GM19463 (cell line): ENCODE data around the gene GPR176.
"Not testable (repeated sequence)": the region's sequence is repeated elsewhere in the genome, so short reads cannot be mapped to it uniquely, and the experiment has no call there.

Experiments
- ATAC-seq: cut with Tn5 transposase; IDR thresholded peaks from one replicate; pipeline ENCODE4 v1.9.1; 2021; ENCODE audit warnings: mild to moderate bottlenecking, moderate library complexity; ENCODE audit not compliant: unreplicated experiment

GPR176 gene

DNA sequence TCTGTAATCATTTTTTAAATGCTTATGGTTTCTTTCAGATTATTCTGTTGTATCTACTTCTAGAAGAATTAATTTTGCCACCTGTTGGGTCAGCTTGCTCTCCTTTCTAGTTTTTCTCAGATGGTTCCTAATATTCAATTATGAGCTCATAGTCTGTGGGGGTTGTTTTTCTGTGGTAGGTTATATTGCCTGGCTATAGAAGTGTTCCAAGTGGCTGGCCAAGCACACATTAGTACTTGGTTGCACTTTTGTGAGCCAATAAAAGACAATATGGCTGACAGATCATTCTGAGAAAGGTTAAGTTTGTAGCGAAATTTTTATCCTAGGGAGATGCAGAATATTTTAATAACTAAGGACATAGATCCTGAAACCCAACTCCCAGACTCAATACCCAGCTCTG, 105.6 kb downstream of the GPR176 start:
- ATAC-seq: no peak

DNA sequence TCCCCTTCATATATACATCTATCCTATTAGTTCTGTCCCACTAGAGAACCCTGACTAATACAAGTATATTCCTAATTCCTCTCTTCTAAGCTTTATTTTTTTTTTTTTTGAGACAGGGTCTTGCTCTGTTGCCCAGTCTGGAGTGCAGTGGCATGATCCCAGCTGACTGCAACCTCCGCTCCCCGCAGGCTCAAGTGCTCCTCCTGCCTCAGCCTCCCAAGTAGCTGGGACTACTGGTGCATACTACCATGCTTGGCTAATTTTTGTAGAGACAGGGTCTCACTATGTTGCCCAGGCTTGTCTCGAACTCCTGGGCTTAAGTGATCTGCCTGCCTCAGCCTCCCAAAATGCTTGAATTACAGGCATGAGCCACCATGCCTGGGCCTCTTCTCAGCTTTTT, 107.4 kb downstream of the GPR176 start:
- ATAC-seq: not testable (repeated sequence)

DNA sequence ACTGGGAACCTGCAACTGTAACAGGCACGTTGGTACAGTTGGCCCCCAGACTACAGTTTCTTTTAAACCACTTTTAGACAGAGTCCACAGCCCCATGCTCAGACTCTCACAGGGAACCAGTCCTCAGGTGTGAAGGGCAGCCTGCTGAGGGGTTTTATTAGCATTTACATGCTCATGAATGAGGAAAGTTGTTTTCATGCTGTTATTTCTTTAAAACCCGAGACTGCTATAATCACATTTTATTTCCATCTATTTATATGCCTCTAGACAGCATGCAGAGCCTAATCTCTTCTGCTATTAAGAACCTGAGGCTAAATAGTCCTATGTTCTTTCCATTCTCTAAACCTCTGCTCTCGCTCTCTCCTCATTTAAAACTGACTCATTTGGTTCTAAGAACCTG, 111.2 kb downstream of the GPR176 start:
- no peak for ATAC-seq

DNA sequence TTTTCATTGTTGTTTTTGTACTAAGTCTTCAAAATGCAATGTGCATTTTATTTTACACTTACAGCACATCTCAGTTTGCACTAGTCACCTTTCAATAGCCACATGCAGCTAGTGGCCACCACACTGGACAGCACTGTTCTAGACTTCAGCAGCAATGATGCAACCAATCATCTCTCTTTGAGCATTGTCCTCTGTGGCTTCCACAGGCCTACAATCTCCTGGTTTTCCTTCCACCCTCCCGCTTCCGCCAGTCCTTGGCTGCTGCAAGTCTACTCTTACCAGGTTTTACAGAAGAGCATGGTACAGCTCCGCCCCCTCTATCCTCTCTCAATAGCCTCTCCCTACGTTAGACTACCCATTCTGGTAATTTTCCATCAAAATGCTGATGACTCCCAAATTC, 112.3 kb downstream of the GPR176 start:
- ATAC-seq: no peak

DNA sequence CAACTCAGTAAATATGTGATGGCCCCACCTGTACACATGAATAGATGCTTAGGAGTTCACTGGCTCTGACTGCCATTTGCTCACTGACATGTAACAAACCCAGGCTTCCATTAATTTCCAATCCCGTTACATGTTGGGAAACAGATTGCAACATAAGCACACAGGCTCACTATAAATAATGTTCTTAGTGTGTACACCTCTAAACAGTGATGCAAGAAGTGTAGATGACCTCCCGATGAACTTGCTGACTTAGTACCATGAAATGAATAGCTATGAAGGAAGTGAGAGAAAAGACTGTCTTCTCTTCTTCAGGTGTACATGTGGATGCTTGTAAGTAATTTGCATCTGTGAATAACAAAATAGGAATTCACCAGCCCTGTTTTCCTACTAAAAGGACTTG, 116.0 kb downstream of the GPR176 start:
- peak; percentile 75 for ATAC-seq

DNA sequence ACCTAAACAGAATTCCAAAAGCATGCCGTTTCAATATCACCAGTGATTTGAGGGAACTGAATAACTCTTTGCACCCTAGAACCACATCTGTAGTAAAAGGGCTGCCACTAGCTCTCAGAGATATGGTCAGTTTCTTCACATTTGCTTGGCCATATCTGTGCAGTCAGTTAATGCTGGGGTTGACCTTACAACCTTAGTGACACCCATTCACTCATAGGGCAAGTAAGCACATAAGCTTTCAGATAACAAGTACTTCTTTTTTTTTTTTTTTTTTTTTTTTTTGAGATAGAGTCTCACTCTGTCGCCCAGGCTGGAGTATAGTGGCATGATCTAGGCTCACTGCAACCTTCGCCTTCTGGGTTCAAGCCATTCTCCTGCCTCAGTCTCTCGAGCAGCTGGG, 117.0 kb downstream of the GPR176 start:
- ATAC-seq: no peak

DNA sequence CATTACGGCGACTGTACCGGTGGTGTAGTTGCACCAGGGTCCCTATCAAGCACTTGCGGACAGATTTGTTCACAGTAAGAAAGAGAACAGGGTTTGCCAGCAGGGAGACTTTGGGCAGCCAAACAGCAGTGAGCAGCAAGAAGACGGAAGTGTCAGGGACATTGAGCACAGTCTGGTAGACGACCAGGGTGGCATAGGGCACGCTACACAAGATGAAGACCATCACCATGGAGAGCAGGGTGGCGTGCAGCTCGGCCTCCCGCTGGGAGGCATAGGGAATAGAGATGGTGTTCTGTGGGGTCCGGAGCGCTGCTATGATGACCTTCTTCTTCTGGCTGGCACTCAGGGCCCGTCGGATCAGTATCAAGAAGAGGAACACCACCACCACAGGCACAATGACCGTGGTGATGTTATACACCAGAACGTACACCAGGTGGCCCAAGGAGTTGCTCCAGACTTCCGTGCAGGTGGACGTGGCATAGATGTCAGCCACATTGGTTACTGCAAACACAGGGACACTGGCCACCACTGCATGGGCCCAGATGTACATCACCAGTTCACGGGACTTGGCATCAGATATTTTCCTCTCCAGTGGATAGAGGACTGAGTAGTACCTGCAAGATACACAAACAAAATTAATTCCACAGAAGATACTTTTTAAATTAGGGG, 118.3 kb downstream of the GPR176 start:
- no peak for ATAC-seq

DNA sequence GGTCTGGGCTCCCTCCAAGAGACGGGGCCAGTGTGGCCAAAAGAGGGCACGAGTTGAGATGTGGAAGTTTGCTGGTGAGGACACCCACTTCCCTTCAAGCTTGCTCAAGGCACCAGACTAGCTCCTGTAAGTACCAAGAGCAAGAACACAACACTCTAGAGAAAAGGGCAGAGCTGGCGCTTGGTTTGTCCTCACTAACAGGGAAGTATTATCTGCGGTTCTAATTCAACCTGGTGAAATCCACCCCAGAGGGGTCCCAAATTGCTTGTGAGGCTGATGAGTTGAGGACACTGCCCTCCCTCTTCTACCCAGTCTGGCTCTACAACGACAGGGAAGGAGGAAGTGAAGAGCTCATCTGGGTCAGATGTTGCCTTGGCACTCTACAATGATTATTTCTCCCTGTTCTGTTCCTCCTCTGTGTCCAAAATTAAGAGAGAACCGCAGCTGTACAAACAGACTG, 120.5 kb downstream of the GPR176 start:
- ATAC-seq: no peak

DNA sequence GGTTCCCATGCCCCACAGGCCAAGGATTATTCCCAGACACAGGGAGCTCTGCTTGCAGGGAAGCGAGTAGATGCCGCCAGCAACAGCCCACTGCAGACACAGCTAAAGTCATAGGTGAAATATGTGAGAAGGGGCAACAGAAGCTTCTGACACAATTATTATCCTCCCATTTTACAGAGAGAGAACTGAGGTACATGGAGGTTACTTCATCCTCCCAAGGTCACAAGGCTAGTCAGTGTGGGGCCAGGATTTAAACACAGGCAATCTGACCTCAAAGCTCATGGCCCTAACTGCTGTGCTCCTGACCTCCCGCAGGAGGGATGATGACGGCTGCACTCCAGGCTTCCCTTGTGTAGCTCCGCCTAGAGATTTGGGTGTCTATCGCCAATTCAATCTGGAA, 121.7 kb downstream of the GPR176 start:
- no peak for ATAC-seq

DNA sequence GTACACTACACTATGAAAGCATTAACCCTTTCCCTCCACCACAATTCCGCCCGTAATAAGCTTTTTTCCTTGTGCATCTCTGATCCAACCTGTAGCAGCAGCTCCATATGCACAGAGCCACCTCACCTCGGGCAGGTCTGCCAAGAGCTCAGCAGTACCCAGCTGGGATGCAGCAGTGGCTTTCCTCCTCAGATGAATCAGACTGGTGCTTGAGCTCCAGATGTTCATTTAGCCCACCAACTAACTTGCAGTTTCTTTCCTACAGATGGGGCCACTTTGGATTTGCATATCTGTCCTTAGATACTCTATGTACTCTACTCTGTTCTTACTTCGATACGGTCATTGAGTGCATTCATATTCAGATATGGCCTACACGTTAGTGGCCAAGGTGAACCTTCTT, 122.7 kb downstream of the GPR176 start:
- ATAC-seq: no peak

DNA sequence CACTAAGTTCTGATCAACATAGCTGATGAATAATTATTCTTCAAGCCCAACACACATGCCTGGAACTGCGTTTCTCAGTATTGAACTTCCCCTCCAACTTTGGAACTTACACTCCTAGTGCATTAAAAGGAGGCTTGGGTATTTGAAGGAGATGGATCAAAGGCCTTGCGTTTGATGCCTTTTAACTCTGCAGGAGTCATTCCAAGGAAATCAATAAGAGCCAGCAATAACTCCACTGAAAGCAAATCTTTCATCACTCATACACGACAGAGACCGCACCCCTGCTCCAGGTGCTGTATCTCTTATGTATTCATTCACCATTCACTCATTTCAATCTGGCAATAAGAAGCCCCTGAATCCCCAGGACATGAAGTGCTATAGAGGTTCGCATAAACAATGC, 123.5 kb downstream of the GPR176 start:
- ATAC-seq: no peak

DNA sequence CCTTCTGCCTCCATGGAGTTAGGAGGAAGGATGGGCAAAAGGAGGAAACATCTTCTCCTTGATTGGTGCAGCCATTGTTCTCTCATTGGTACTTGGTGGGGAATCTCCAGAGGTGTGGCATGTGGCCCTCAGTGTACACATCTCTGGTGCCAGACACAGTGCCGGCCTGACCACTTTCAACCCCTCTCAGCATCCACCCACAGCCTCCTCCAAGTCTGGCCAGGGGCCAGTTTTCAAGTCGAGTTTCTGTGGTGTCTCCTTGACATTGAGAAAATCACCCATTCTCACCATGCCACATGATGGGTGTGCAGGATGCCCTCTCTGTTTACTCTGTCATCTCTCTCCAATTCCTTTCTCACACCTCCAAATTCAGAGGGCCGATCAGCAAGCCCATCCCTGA, 124.6 kb downstream of the GPR176 start:
- peak; percentile 47 for ATAC-seq

DNA sequence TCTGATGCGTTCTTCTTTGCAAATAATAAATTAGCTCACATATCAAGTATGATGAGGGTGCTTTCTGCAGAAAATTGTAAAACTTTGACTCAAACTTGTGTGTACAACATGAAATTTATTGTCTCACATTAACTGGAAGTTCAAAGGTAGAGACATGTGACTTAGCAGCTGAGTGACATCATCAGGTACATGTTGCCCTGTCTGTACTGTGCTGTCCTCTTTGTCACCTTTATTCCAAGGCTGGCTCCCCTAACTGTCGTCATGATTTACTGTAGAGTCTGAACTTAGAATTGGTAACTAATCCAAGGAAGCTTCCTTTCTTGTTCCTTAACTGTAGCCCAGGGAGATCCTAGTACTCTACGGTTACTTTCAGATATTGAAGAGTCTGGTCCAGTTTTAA, 125.1 kb downstream of the GPR176 start:
- no peak for ATAC-seq

DNA sequence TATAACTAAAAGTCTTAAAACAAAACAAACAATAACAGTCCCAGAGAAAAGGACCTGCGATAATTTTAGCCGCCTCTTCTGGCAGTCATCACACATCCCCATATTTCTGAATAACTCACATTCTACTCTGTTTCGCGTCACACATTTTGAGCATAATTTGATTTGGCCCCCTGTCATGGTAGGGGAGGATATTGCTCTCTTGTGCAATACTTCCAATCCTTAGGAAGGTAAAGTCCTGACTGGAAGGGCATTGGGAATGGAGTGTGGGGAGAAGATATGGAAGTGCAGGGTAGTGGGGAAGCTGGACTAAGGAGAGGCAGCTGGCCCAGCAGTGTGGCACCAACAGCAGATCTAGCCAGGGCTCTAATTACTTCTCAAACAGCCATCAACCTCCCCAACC, 126.1 kb downstream of the GPR176 start:
- ATAC-seq: no peak

DNA sequence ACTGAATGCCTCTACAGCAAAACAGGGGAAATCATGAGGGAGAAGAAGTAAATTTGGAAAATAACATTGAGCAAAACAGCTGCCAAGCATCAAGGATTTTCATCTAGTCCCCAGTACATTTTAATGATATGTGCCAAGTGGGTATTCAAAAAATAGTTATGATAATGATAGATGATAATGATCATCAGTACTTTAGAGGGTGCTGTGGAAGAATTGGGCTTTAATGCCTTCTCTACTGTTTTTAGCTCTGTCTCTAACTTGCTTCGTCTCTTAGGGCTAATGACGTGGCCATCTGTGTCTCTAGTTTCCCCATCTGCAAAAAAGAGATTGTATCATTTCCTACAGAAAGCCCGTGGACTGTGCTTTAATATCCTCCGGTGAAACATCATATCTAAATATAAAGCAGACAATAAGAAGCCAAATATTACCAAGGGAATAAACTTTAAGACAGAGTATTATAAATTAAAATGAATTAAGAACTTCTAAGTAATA, 127.2 kb downstream of the GPR176 start:
- no peak for ATAC-seq

DNA sequence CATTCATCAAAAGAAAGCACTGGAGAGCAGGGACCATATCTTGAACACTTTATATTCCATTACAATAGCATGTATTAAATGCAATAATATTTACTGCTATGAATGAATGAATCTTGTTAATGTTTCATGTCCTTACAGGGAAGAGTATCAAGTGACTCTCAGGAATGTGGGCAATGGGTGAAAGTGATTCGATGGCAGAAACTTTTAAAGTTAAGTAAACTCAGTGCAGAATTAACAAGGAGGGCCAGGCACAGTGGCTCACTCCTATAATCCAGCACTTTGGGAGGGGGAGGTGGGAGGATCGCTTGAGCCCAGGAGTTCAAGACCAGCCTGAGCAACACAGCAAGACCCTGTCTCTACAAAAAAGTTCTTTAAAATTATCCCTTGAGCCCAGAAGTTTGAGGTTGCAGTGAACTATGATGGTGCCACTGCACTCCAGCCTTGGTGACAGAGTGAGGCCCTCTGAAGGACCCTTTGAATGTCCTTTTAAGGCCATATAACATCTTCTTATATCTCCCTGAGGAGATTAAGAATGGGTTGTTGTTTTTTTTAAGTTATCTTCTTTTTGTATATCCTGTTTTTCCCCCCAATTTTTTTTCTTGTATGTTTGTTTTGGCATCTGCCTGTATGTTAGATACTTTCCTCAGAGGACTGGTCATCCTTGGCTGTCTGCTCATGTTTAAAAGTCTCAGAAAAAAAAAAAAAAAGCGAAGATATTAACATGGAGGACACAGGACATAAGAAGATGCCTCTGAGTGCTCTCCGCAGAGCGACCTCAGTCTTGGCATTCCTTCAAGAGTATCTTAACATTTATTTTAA, 127.8 kb downstream of the GPR176 start:
- no peak for ATAC-seq

DNA sequence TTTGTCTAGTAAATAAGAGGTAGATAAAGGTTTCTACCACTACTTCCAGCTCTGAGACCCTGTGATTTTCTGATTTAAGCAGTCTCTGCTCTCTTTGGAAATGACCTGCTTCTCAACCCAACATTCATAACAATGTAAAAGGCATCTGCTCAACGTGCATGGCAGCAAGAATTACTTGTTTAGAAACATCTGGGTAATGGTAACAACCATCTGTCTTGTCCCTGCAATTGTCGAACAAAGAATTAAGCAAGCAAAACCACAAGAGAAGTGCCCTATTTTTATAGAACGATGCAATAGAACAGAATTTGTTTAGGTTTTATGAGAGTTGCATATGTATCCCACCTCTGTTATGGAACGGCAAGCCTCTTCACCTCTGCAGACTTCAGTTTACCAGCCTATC, 130.3 kb downstream of the GPR176 start:
- no peak for ATAC-seq

DNA sequence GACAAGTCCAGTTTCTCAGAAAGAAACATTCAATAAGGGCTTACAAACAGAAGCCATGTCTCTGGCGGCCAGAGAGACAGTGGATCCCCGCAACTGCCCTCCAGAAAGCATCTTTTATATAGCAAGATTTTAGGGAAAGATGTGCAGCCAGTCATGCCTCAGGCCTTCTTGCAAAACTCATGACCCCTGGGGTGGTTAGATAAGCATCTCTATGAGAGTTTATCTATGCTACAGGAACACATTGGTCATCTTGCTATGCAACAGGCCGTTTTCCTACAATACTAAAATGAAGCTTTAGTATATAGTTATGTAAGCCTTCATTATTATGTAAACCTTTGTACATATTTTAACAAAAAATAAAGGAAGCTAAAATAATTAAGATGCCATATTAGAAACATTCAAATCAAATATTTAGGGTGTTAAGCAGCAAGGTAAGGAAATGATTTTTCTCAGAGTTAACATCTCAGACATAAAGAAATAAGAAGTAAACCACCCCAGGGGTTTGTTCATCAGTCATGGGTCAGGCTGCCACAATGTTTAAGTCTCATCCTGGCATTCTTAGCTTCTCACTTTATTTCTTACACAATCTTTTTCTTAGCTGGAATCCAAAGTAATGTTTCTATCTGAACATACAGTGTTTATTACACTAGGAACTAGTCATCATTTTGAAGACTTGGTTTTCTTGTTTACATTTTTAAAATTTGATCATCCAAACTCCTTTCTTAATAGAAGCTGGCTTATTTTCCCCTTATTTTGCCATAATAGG, 131.1 kb downstream of the GPR176 start:
- no peak for ATAC-seq

DNA sequence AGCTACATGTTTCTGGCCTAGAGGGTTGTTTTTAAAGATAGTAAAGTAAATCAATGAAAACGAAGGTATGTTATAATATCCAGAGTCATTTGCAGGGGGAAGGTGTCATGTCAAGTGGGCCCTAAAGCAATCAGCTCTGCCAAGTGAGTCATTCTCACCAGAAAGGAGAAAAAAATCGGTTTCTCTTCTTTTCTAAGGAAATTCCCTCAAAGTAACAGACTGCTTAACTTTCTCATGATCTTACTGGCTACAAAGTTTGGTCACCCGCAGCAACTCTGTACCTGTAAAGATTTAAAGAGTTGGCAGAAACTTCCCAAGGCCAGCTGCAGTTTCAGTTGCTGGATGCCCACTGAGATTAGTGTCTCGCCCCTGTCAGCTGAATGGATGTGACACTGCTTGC, 132.0 kb downstream of the GPR176 start:
- peak; percentile 70 for ATAC-seq

DNA sequence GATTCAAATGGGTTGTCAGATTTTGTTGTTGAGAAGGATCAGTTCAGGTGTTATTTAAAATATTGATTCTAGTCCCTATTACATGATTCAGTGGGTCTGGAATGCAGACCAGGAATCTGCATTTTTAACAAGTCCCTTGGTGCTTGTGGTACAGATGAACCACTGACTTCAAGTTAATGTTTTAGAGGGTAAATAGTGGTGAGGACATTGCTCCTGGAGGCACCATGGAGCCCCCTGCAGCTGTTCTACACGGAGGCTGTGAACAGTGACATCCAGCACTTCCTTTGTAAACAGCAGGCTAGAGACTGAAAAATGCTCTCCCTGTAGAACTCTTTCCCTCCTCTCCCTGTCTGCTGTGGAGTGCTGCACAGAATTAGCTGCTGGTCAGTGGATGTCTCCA, 132.6 kb downstream of the GPR176 start:
- no peak for ATAC-seq

DNA sequence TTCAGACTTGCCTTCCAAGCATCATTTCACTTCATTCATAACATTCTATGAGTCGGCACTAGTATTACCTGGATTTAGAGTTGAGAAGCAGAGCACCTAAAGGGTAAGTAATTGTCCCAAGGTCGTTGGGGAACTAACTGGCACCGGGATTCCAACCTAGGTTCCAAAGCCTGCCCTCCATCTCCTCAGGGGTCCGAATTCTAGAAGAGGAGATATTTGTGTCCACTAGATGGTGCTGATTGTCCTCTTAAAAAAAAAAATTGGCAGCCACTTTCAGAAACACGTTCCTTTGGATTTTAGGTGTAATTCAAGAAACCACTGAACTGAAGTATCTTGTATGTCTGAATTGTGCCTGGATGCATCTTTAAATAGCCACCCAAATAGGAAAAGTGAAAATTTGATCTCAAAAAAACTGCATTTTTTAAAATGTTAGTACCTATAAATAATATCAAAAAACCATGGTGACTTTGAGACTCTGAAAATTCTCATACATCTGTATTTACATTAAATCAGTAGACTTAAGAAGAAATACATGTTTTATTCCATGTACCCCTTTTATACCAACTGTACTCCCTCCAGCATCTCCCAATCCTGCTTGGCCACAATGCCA, 133.5 kb downstream of the GPR176 start:
- no peak for ATAC-seq
